Omental fat pad (tissue), 4 donors: ENCODE measurements around the gene CAPRIN2. TPM values are rescaled to one million over a fixed set of nuclear protein-coding genes. Genes with fewer than 3 reads are reported as not detected.

Experiments used
- ATAC-seq: fragments of 150-250 bp; one replicate; pipeline ENCODE4 v1.9.1; 2016; ENCODE audit warnings: mild to moderate bottlenecking, moderate library complexity; ENCODE audit not compliant: low FRiP score
- DNase-seq: peaks from one replicate; pipeline ENCODE4 v3.0.0-alpha.2; 2019; ENCODE audit warnings: low spot score
- CTCF ChIP-seq, 3 donors: fragments of 450-650 bp; IDR thresholded peaks; one replicate each; pipeline ENCODE4 v1.5.1; 2016 to 2017; ENCODE audit warnings: antibody characterized with exemption in 3 of 3, mild to moderate bottlenecking in 3 of 3, moderate library complexity in 2 of 3
- total RNA-seq, 4 donors: library from RNA; depleted of rRNA; stranded (reverse); fragments of >200 nt; gene quantifications; one replicate each; pipeline ENCODE4 v1.1.0, GENCODE V29; 2016

The CAPRIN2 gene
- total RNA-seq, 4 donors from 2014 or later = 18.0 to 31.4 (median 19.7) TPM

- DNase-seq (no peak), ATAC-seq (no peak)
- TF ChIP-seq CTCF (IDR thresholded peaks at IDR 0.05) = no peak
These were observed 58.7 kb downstream of the CAPRIN2 start for GRCh38 chr12:30696103-30696408.

GRCh38 chr12:30695199-30696102 is 59.3 kb downstream of the CAPRIN2 start, which contains the start of gene IPO8:
Gene IPO8, minus strand, starts transcription at chr12:30695869. Its CDS starts 222 bp downstream, at chr12:30695647.
- ATAC-seq = peak; percentile 93
- DNase-seq = peak; percentile 81
- TF ChIP-seq CTCF (IDR thresholded peaks at IDR 0.05) = no peak

DNA sequence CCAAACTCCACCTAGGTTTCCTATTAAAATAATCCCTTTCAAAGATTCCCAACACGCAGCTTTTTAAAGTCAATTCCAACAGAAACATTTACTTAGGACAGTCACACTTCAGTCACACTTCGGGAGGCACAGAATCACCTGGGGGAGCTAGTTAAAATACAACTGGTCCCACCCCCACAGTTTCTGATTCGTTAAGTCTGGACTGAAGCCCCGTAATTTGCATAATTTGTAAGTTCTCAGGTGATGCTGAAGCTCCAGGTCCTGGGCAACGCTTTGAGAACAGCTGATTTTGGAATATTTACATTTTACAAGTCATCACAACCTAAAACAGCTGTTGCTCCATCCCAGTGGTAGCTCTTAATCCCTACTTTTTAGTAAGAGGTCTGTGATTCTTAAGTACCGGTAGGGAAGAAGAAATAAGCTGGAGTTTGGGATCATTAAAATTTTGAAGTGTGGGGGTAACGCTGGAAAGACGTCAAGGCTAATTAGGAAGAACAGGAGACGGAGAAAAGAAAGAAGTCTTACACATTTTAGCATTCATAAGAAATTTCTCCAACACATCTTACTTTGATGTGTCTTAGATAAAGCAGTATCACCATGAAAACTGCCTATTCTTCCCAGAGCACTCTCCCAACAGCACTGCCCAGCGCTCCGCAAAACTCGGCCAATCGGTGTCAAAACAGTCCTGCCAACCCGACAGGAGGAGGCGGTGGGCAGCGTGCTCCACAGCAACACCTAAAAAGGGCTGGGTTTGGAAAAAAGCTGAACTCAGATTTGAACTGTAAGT is 60.1 kb downstream of the CAPRIN2 start:
- no peak for TF ChIP-seq CTCF (IDR thresholded peaks at IDR 0.05)
- DNase-seq (no peak), ATAC-seq (peak; percentile 68)

GRCh38 chr12:30692470-30692869 is 62.3 kb downstream of the CAPRIN2 start:
- ATAC-seq = no peak
- TF ChIP-seq CTCF (IDR thresholded peaks at IDR 0.05) = no peak
- DNase-seq = no peak

GRCh38 chr12:30691122-30691879 is 63.5 kb downstream of the CAPRIN2 start:
- TF ChIP-seq CTCF (IDR thresholded peaks at IDR 0.05) = no peak
- ATAC-seq (no peak), DNase-seq (no peak)

GRCh38 chr12:30687265-30687986 is 67.3 kb downstream of the CAPRIN2 start:
- DNase-seq (no peak), ATAC-seq (no peak)
- TF ChIP-seq CTCF (IDR thresholded peaks at IDR 0.05) = no peak
